Effector CD8-positive, alpha-beta T cell (primary cell): ENCODE results near the gene RAB4A.
A peak's percentile ranks its signal among the peaks of the same experiment; 100 is the strongest.

Source experiments
- DNase-seq: peaks from one replicate; lab custom pipeline; 2025; lab: John Stamatoyannopoulos, UW
- total RNA-seq, 4 experiments: gene quantifications; one replicate each; lab custom pipeline; 2026; lab: John Stamatoyannopoulos, UW

Gene RAB4A
- total RNA-seq, result 17.6 to 25.7 (median 22.1) reads per million in 4 experiments

- peak; percentile 66 for DNase-seq
Observed at GRCh38 chr1:229270547-229271447, at the start of gene RAB4A. Gene RAB4A (plus strand): TSS chr1:229271111. CDS start chr1:229271340, 229 bp downstream.

- DNase-seq, result no peak
Observed at GRCh38 chr1:229222081-229222480, 48.8 kb upstream of the RAB4A start.

- DNase-seq, result no peak
Observed at GRCh38 chr1:229223498-229223897, 47.4 kb upstream of the RAB4A start.

GRCh38 chr1:229224308-229224707, 46.6 kb upstream of the RAB4A start:
- no peak for DNase-seq

- no peak for DNase-seq
Observed at GRCh38 chr1:229225331-229225782, 45.6 kb upstream of the RAB4A start.

GRCh38 chr1:229226796-229227195, 44.1 kb upstream of the RAB4A start:
- DNase-seq, result no peak

- peak; percentile 67 for DNase-seq
Observed at GRCh38 chr1:229227298-229227919, 43.5 kb upstream of the RAB4A start.

GRCh38 chr1:229228522-229228921, 42.4 kb upstream of the RAB4A start:
- DNase-seq, result no peak

- DNase-seq, result no peak
Observed at GRCh38 chr1:229229137-229229720, 41.7 kb upstream of the RAB4A start.

- DNase-seq, result no peak
Observed at GRCh38 chr1:229229721-229230139, 41.2 kb upstream of the RAB4A start.

- no peak for DNase-seq
Observed at GRCh38 chr1:229230140-229230892, 40.6 kb upstream of the RAB4A start.

GRCh38 chr1:229230893-229231753, 39.8 kb upstream of the RAB4A start:
- no peak for DNase-seq

- no peak for DNase-seq
Observed at GRCh38 chr1:229231754-229232119, 39.2 kb upstream of the RAB4A start.

- no peak for DNase-seq
Observed at GRCh38 chr1:229234870-229235472, 35.9 kb upstream of the RAB4A start.

GRCh38 chr1:229237320-229237719, 33.6 kb upstream of the RAB4A start:
- DNase-seq, result no peak

GRCh38 chr1:229238231-229238630, 32.7 kb upstream of the RAB4A start:
- DNase-seq, result no peak

GRCh38 chr1:229238674-229239415, 32.1 kb upstream of the RAB4A start:
- DNase-seq, result no peak

- DNase-seq, result no peak
Observed at GRCh38 chr1:229240532-229240931, 30.4 kb upstream of the RAB4A start.

GRCh38 chr1:229241390-229241789, 29.5 kb upstream of the RAB4A start:
- no peak for DNase-seq

GRCh38 chr1:229243638-229244037, 27.3 kb upstream of the RAB4A start:
- DNase-seq, result no peak
